NB4 (cell line): ENCODE measurements around the gene ADGRA1.
"Not testable (repeated sequence)": the region's sequence is repeated elsewhere in the genome, so short reads cannot be mapped to it uniquely, and the experiment has no call there.

Experiments
- DNase-seq: peaks from one replicate; pipeline ENCODE4 v3.0.0; 2010; ENCODE audit warnings: low read depth
- H3K4me3 ChIP-seq: one replicate; pipeline ENCODE4 v1.5.1; 2011; ENCODE audit warnings: mild to moderate bottlenecking, low read depth, low read length, moderate library complexity
- CTCF ChIP-seq: IDR thresholded peaks from one replicate; pipeline ENCODE4 v1.5.1; 2012; ENCODE audit warnings: low read depth, low read length
- MAX ChIP-seq: IDR thresholded peaks from 2 replicates; pipeline ENCODE4 v1.6.1; 2011; ENCODE audit warnings: low read depth, low read length
- MYC ChIP-seq: IDR thresholded peaks from 2 replicates; pipeline ENCODE4 v1.6.1; 2011; ENCODE audit warnings: low read depth, low read length
- POLR2A ChIP-seq: IDR thresholded peaks from 2 replicates; pipeline ENCODE4 v1.6.1; 2011; ENCODE audit warnings: mild to moderate bottlenecking; ENCODE audit not compliant: insufficient read length; ENCODE audit errors: extremely low read depth

The ADGRA1 gene

GRCh38 chr10:133169173-133169947 is 81.6 kb downstream of the ADGRA1 start:
- DNase-seq: no peak
- TF ChIP-seq CTCF: no peak
- TF ChIP-seq MAX: no peak
- TF ChIP-seq MYC: no peak
- no peak for TF ChIP-seq POLR2A

GRCh38 chr10:133170092-133170491 is 82.4 kb downstream of the ADGRA1 start:
- DNase-seq: no peak

More at GRCh38 chr10:133169173-133169947, 81.6 kb downstream of the ADGRA1 start:
- no peak overlapping the region for H3K4me3 ChIP-seq

GRCh38 chr10:133173860-133174640 is 86.3 kb downstream of the ADGRA1 start:
- TF ChIP-seq MAX: no peak
- TF ChIP-seq CTCF: no peak
- no peak for TF ChIP-seq POLR2A
- no peak for TF ChIP-seq MYC
- DNase-seq: no peak
- no peak overlapping the region for H3K4me3 ChIP-seq

More at GRCh38 chr10:133170092-133170491, 82.4 kb downstream of the ADGRA1 start:
- H3K4me3 ChIP-seq: no peak overlapping the region
- TF ChIP-seq MAX (no peak), POLR2A (no peak), CTCF (no peak), MYC (no peak)

GRCh38 chr10:133174689-133175263 is 87.1 kb downstream of the ADGRA1 start:
- no peak for TF ChIP-seq MAX
- no peak for TF ChIP-seq CTCF
- TF ChIP-seq POLR2A: no peak
- TF ChIP-seq MYC: no peak
- no peak overlapping the region for H3K4me3 ChIP-seq
- no peak for DNase-seq

- DNase-seq, H3K4me3 ChIP-seq: not testable (repeated sequence)
These were observed 87.9 kb downstream of the ADGRA1 start for GRCh38 chr10:133175624-133176023.

GRCh38 chr10:133176546-133176945 is 88.8 kb downstream of the ADGRA1 start:
- TF ChIP-seq CTCF: no peak
- DNase-seq: no peak
- H3K4me3 ChIP-seq: no peak overlapping the region
